Upper lobe of left lung (tissue), 6 donors: ENCODE data around the gene USP22. TPM values are rescaled to one million over a fixed set of nuclear protein-coding genes. Genes with fewer than 3 reads are reported as not detected.

Experiments used
- ATAC-seq, 2 donors: fragments of 200-7000 bp; cut with Tn5 transposase; one replicate each; pipeline ENCODE4 v1.9.1; 2022; ENCODE audit warnings: mild to moderate bottlenecking in 2 of 2, moderate library complexity in 2 of 2; ENCODE audit not compliant: low FRiP score in 2 of 2
- DNase-seq, 2 donors: peaks; one replicate each; pipeline ENCODE4 v3.0.0-alpha.2; 2019 to 2020
- H3K27ac ChIP-seq, 4 donors: fragments of 200-600 bp; sonication (generic); one replicate each; pipeline ENCODE4 v1.5.1; 2016 to 2019
- H3K27me3 ChIP-seq, 4 donors: fragments of 200-600 bp; sonication (generic); one replicate each; pipeline ENCODE4 v1.5.1; 2017 to 2019
- H3K36me3 ChIP-seq, 4 donors: fragments of 200-600 bp; sonication (generic); one replicate each; pipeline ENCODE4 v1.5.1; 2016 to 2019
- H3K4me1 ChIP-seq, 4 donors: fragments of 200-600 bp; sonication (generic); one replicate each; pipeline ENCODE4 v1.5.1; 2018 to 2019
- H3K4me3 ChIP-seq, 4 donors: fragments of 200-600 bp; sonication (generic); one replicate each; pipeline ENCODE4 v1.5.1; 2017 to 2019; ENCODE audit warnings: mild to moderate bottlenecking in 2 of 4, moderate library complexity in 1 of 4
- H3K9me3 ChIP-seq, 4 donors: fragments of 200-600 bp; sonication (generic); one replicate each; pipeline ENCODE4 v1.5.1; 2018 to 2019
- CTCF ChIP-seq, 6 experiments: fragments of 450-650 bp in 4 of 6; fragments of 200-600 bp in 2 of 6; sonication (generic) in 2 of 6; IDR thresholded peaks; one replicate each; pipeline ENCODE4 v1.5.1; 2016 to 2019; ENCODE audit warnings: antibody characterized with exemption in 6 of 6
- EP300 ChIP-seq, 4 donors: sonication (generic); formaldehyde crosslinking; IDR thresholded peaks; one replicate each; pipeline ENCODE4 v1.5.1; 2017; ENCODE audit warnings: antibody characterized with exemption in 4 of 4, control low read depth in 2 of 4
- POLR2A ChIP-seq, 4 donors: fragments of 450-650 bp; IDR thresholded peaks; one replicate each; pipeline ENCODE4 v1.5.1; 2016 to 2017; ENCODE audit warnings: antibody characterized with exemption in 4 of 4, mild to moderate bottlenecking in 2 of 4
- POLR2AphosphoS5 ChIP-seq, 2 donors: sonication (generic); formaldehyde crosslinking; IDR thresholded peaks; one replicate each; pipeline ENCODE4 v1.5.1; 2017; ENCODE audit warnings: antibody characterized with exemption in 2 of 2
- WGBS, 2 donors: methylation state at CpG; one replicate each; pipeline ENCODE4 v1.1.5; 2017 to 2018; 5-methylcytosine and 5-hydroxymethylcytosine counted together
- total RNA-seq, 6 donors: library from RNA; depleted of rRNA in 4 of 6; stranded (reverse); fragments of >200 nt in 4 of 6; gene quantifications; one replicate each; pipeline versions ENCODE4 v1.1.0 to v1.2.1, GENCODE V29; 2016 to 2021
- donor health status: DM: no; HTN: no; CAD: no; lungs with moderate emphysema.
- donor health status: DM: no; HTN: yes; CAD: no; lungs with severe emphysema.

The USP22 gene
- total RNA-seq, 6 donors from 2014 or later = 134 to 302 (median 177) TPM

GRCh38 chr17:21018894-21019293, 23.9 kb downstream of the USP22 start:
- H3K4me1 ChIP-seq = peaks cover 0 to 8% (median 2%) of the 10 kb centered on the region in 4 donors
- ATAC-seq = no peak
- DNase-seq = no peak

GRCh38 chr17:21017861-21018260, 24.9 kb downstream of the USP22 start:
- H3K27ac ChIP-seq = no peak overlapping the region
- DNase-seq (no peak), ATAC-seq (no peak)
- no peaks in the 10 kb centered on the region for H3K4me1 ChIP-seq
- no peaks in the 10 kb centered on the region for H3K27me3 ChIP-seq
- no peaks in the 10 kb centered on the region for H3K9me3 ChIP-seq
- no peak overlapping the region for H3K4me3 ChIP-seq
- WGBS, 2 donors = 81 to 92% methylated on average over 10 of the region's 10 CpGs
- peaks cover 56 to 91% (median 84%) of the 10 kb centered on the region in 4 donors for H3K36me3 ChIP-seq
- TF ChIP-seq POLR2AphosphoS5 (IDR thresholded peaks at IDR 0.05) = no peak
- no peak for TF ChIP-seq EP300 (IDR thresholded peaks at IDR 0.05)
- TF ChIP-seq CTCF (IDR thresholded peaks at IDR 0.05) = no peak
- TF ChIP-seq POLR2A (IDR thresholded peaks at IDR 0.05) = no peak

More at GRCh38 chr17:21018894-21019293, 23.9 kb downstream of the USP22 start:
- TF ChIP-seq POLR2A (IDR thresholded peaks at IDR 0.05) (no peak), POLR2AphosphoS5 (IDR thresholded peaks at IDR 0.05) (no peak), EP300 (IDR thresholded peaks at IDR 0.05) (no peak), CTCF (IDR thresholded peaks at IDR 0.05) (no peak)
- 82 to 85% methylated on average over 9 of the region's 9 CpGs for WGBS, 2 donors
- H3K27ac ChIP-seq = no peak overlapping the region
- no peaks in the 10 kb centered on the region for H3K9me3 ChIP-seq
- H3K36me3 ChIP-seq = peaks cover 54 to 87% (median 76%) of the 10 kb centered on the region in 4 donors
- H3K4me3 ChIP-seq = no peak overlapping the region
- H3K27me3 ChIP-seq = no peaks in the 10 kb centered on the region

GRCh38 chr17:21017256-21017655, 25.6 kb downstream of the USP22 start:
- TF ChIP-seq EP300 (IDR thresholded peaks at IDR 0.05) (no peak), CTCF (IDR thresholded peaks at IDR 0.05) (no peak), POLR2A (IDR thresholded peaks at IDR 0.05) (no peak), POLR2AphosphoS5 (IDR thresholded peaks at IDR 0.05) (no peak)
- DNase-seq = no peak
- WGBS, 2 donors = 95 to 96% methylated on average over 15 of the region's 15 CpGs

GRCh38 chr17:21016826-21017225, 26.0 kb downstream of the USP22 start:
- WGBS, 2 donors = 91 to 95% methylated on average over 7 of the region's 7 CpGs
- H3K27ac ChIP-seq = no peak overlapping the region
- no peak for DNase-seq
- H3K4me3 ChIP-seq = no peak overlapping the region
- no peak for ATAC-seq
- H3K4me1 ChIP-seq = no peaks in the 10 kb centered on the region
- H3K9me3 ChIP-seq = no peaks in the 10 kb centered on the region
- no peak for TF ChIP-seq POLR2AphosphoS5 (IDR thresholded peaks at IDR 0.05)
- TF ChIP-seq EP300 (IDR thresholded peaks at IDR 0.05) = no peak
- TF ChIP-seq POLR2A (IDR thresholded peaks at IDR 0.05) = no peak
- no peak for TF ChIP-seq CTCF (IDR thresholded peaks at IDR 0.05)
- peaks cover 64 to 100% (median 92%) of the 10 kb centered on the region in 4 donors for H3K36me3 ChIP-seq
- H3K27me3 ChIP-seq = no peaks in the 10 kb centered on the region

More at GRCh38 chr17:21017256-21017655, 25.6 kb downstream of the USP22 start:
- Histone ChIP-seq H3K27me3 (no peaks in the 10 kb centered on the region), H3K36me3 (peaks cover 61 to 97% (median 90%) of the 10 kb centered on the region in 4 donors), H3K4me1 (no peaks in the 10 kb centered on the region), H3K27ac (no peak overlapping the region), H3K9me3 (no peaks in the 10 kb centered on the region), H3K4me3 (no peak overlapping the region)
- ATAC-seq = no peak

GRCh38 chr17:21015564-21015963, 27.2 kb downstream of the USP22 start:
- Histone ChIP-seq H3K9me3 (no peaks in the 10 kb centered on the region), H3K27ac (no peak overlapping the region), H3K27me3 (no peaks in the 10 kb centered on the region), H3K4me1 (no peaks in the 10 kb centered on the region), H3K36me3 (peaks cover 73 to 100% (median 95%) of the 10 kb centered on the region in 4 donors), H3K4me3 (no peak overlapping the region)
- WGBS, 2 donors = 82 to 85% methylated on average over 15 of the region's 15 CpGs
- DNase-seq = no peak
- no peak for TF ChIP-seq POLR2AphosphoS5 (IDR thresholded peaks at IDR 0.05)
- no peak for TF ChIP-seq EP300 (IDR thresholded peaks at IDR 0.05)
- TF ChIP-seq CTCF (IDR thresholded peaks at IDR 0.05) = no peak
- no peak for TF ChIP-seq POLR2A (IDR thresholded peaks at IDR 0.05)
- no peak for ATAC-seq
